Breast epithelium (tissue), 4 donors: ENCODE measurements around the gene LSG1. TPM values are rescaled to one million over a fixed set of nuclear protein-coding genes. Genes with fewer than 3 reads are reported as not detected.

Experiments
- DNase-seq, 2 donors: peaks; one replicate each; pipeline ENCODE4 v3.0.0-alpha.2; 2019; ENCODE audit warnings: low spot score in 2 of 2
- H3K27ac ChIP-seq, 2 donors: fragments of 200-600 bp; sonication (generic) in 1 of 2; one replicate each; pipeline ENCODE4 v1.5.1; 2016 to 2019; ENCODE audit warnings: mild to moderate bottlenecking in 1 of 2
- H3K27me3 ChIP-seq, 2 donors: fragments of 200-600 bp; sonication (generic) in 1 of 2; one replicate each; pipeline versions ENCODE4 v1.5.1 to v1.6.0; 2017 to 2019; ENCODE audit warnings: control low read depth in 1 of 2, mild to moderate bottlenecking in 1 of 2
- H3K36me3 ChIP-seq: fragments of 200-600 bp; one replicate; pipeline ENCODE4 v1.5.1; 2019
- H3K4me1 ChIP-seq, 2 donors: fragments of 200-600 bp; sonication (generic); one replicate each; pipeline ENCODE4 v1.5.1; 2016 to 2019; ENCODE audit warnings: control low read depth in 1 of 2
- H3K4me3 ChIP-seq, 3 donors: fragments of 200-600 bp; sonication (generic); 1 replicate in 2 of 3; 2 replicates in 1 of 3; pipeline ENCODE4 v1.5.1; 2016 to 2019; ENCODE audit warnings: mild to moderate bottlenecking in 3 of 3, moderate library complexity in 2 of 3
- H3K9me3 ChIP-seq, 2 donors: fragments of 200-600 bp; sonication (generic) in 1 of 2; one replicate each; pipeline ENCODE4 v1.5.1; 2016 to 2019; ENCODE audit warnings: control low read depth in 1 of 2
- CTCF ChIP-seq, 3 donors: fragments of 450-650 bp; IDR thresholded peaks; one replicate each; pipeline ENCODE4 v1.5.1; 2016 to 2017; ENCODE audit warnings: antibody characterized with exemption in 3 of 3, mild to moderate bottlenecking in 3 of 3, moderate library complexity in 3 of 3
- POLR2A ChIP-seq: fragments of 450-650 bp; IDR thresholded peaks from one replicate; pipeline ENCODE4 v1.6.1; 2016; ENCODE audit warnings: antibody characterized with exemption, mild to moderate bottlenecking, moderate library complexity
- POLR2AphosphoS5 ChIP-seq, 3 donors: sonication (generic); formaldehyde crosslinking; IDR thresholded peaks; one replicate each; pipeline ENCODE4 v1.6.1; 2017; ENCODE audit warnings: antibody characterized with exemption in 3 of 3
- intact Hi-C: fragments of 100-400 bp; cut with DNase I; formaldehyde crosslinking; loops from one replicate; pipeline ENCODE4 v1.15.1; 2023; ENCODE audit warnings: low total_unique reads
- total RNA-seq, 3 donors: library from RNA; depleted of rRNA; stranded (reverse); fragments of >200 nt; gene quantifications; one replicate each; pipeline ENCODE4 v1.1.0, GENCODE V29; 2016

The LSG1 gene
- total RNA-seq, 3 donors from 2014 or later, result 34.9 to 62.3 (median 57.0) TPM

GRCh38 chr3:194619741-194620140 is 52.2 kb downstream of the LSG1 start:
- TF ChIP-seq CTCF (IDR thresholded peaks at IDR 0.05) (no peak), POLR2AphosphoS5 (IDR thresholded peaks at IDR 0.05) (no peak), POLR2A (no peak)
- Histone ChIP-seq H3K27me3 (no peaks in the 10 kb centered on the region), H3K27ac (no peak overlapping the region), H3K4me3 (no peak overlapping the region), H3K9me3 (no peaks in the 10 kb centered on the region), H3K4me1 (no peaks in the 10 kb centered on the region), H3K36me3 (no peaks in the 10 kb centered on the region)
- DNase-seq, result no peak
- intact Hi-C loops, result no loop called here

GRCh38 chr3:194618858-194619608 is 53.0 kb downstream of the LSG1 start:
- DNase-seq, result no peak

GRCh38 chr3:194617827-194618226 is 54.2 kb downstream of the LSG1 start:
- Histone ChIP-seq H3K36me3 (no peaks in the 10 kb centered on the region), H3K27ac (no peak overlapping the region), H3K27me3 (no peaks in the 10 kb centered on the region), H3K9me3 (no peaks in the 10 kb centered on the region), H3K4me1 (no peaks in the 10 kb centered on the region), H3K4me3 (no peak overlapping the region)
- DNase-seq, result no peak
- intact Hi-C loops, result no loop called here
- no peak for TF ChIP-seq POLR2A
- TF ChIP-seq POLR2AphosphoS5 (IDR thresholded peaks at IDR 0.05), result no peak
- no peak for TF ChIP-seq CTCF (IDR thresholded peaks at IDR 0.05)

More at GRCh38 chr3:194618858-194619608, 53.0 kb downstream of the LSG1 start:
- no peak overlapping the region for H3K4me3 ChIP-seq
- no peaks in the 10 kb centered on the region for H3K9me3 ChIP-seq
- H3K36me3 ChIP-seq, result no peaks in the 10 kb centered on the region
- intact Hi-C loops, result no loop called here
- TF ChIP-seq CTCF (IDR thresholded peaks at IDR 0.05), result no peak
- no peak for TF ChIP-seq POLR2AphosphoS5 (IDR thresholded peaks at IDR 0.05)
- TF ChIP-seq POLR2A, result no peak
- H3K4me1 ChIP-seq, result no peaks in the 10 kb centered on the region
- no peak overlapping the region for H3K27ac ChIP-seq
- no peaks in the 10 kb centered on the region for H3K27me3 ChIP-seq

- Histone ChIP-seq H3K9me3 (no peaks in the 10 kb centered on the region), H3K4me3 (no peak overlapping the region), H3K27ac (no peak overlapping the region), H3K27me3 (no peaks in the 10 kb centered on the region), H3K36me3 (no peaks in the 10 kb centered on the region), H3K4me1 (no peaks in the 10 kb centered on the region)
- TF ChIP-seq POLR2AphosphoS5 (IDR thresholded peaks at IDR 0.05) (no peak), CTCF (IDR thresholded peaks at IDR 0.05) (no peak), POLR2A (no peak)
- intact Hi-C loops, result no loop called here
- no peak for DNase-seq
Observed at GRCh38 chr3:194617143-194617671, 54.8 kb downstream of the LSG1 start.

- H3K4me1 ChIP-seq, result no peaks in the 10 kb centered on the region
- H3K27me3 ChIP-seq, result no peaks in the 10 kb centered on the region
- TF ChIP-seq POLR2A (no peak), CTCF (IDR thresholded peaks at IDR 0.05) (no peak)
- no peak for DNase-seq
- H3K9me3 ChIP-seq, result no peaks in the 10 kb centered on the region
- no peak overlapping the region for H3K4me3 ChIP-seq
- intact Hi-C loops, result no loop called here
- no peak overlapping the region for H3K27ac ChIP-seq
- no peaks in the 10 kb centered on the region for H3K36me3 ChIP-seq
Observed at GRCh38 chr3:194615226-194615625, 56.8 kb downstream of the LSG1 start.
